ENCODE data around the gene PPARGC1A.

- no peak for TF ChIP-seq FOSB (CRISPR knock-in tag; IDR thresholded peaks at IDR 0.05)
- no peak for TF ChIP-seq POLR2A (IDR thresholded peaks at IDR 0.05; ENCODE audit: low read length)
- TF ChIP-seq PHF8 (IDR thresholded peaks at IDR 0.05; ENCODE audit: borderline replicate concordance, low read depth), result no peak
- no peak for TF ChIP-seq CTCF (IDR thresholded peaks at IDR 0.05)
- TF ChIP-seq RAD21 (conservative IDR thresholded peaks at IDR 0.05 in 1 of 2, IDR thresholded peaks at IDR 0.05 in 1 of 2), result no peak
- no peak for TF ChIP-seq CBX8 (IDR thresholded peaks at IDR 0.05)
- TF ChIP-seq EP300 (IDR thresholded peaks at IDR 0.05), result no peak
- TF ChIP-seq, protein P1, sequence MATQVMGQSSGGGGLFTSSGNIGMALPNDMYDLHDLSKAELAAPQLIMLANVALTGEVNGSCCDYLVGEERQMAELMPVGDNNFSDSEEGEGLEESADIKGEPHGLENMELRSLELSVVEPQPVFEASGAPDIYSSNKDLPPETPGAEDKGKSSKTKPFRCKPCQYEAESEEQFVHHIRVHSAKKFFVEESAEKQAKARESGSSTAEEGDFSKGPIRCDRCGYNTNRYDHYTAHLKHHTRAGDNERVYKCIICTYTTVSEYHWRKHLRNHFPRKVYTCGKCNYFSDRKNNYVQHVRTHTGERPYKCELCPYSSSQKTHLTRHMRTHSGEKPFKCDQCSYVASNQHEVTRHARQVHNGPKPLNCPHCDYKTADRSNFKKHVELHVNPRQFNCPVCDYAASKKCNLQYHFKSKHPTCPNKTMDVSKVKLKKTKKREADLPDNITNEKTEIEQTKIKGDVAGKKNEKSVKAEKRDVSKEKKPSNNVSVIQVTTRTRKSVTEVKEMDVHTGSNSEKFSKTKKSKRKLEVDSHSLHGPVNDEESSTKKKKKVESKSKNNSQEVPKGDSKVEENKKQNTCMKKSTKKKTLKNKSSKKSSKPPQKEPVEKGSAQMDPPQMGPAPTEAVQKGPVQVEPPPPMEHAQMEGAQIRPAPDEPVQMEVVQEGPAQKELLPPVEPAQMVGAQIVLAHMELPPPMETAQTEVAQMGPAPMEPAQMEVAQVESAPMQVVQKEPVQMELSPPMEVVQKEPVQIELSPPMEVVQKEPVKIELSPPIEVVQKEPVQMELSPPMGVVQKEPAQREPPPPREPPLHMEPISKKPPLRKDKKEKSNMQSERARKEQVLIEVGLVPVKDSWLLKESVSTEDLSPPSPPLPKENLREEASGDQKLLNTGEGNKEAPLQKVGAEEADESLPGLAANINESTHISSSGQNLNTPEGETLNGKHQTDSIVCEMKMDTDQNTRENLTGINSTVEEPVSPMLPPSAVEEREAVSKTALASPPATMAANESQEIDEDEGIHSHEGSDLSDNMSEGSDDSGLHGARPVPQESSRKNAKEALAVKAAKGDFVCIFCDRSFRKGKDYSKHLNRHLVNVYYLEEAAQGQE (IDR thresholded peaks at IDR 0.05), result no peak
Measured at GRCh38 chr4:23819041-23819511, 70.8 kb downstream of the PPARGC1A start.
